Ishikawa (cell line): ENCODE measurements around the gene ACO1.

ENCODE experiments used
- CEBPB ChIP-seq: IDR thresholded peaks from 2 replicates; pipeline ENCODE4 v1.6.1; 2012
- CREB1 ChIP-seq: IDR thresholded peaks from 2 replicates; pipeline ENCODE4 v1.6.1; 2012; ENCODE audit warnings: low read depth
- EGR1 ChIP-seq: IDR thresholded peaks from 2 replicates; pipeline ENCODE4 v1.6.1; 2012
- EP300 ChIP-seq: IDR thresholded peaks from 2 replicates; pipeline ENCODE4 v1.6.1; 2012; ENCODE audit warnings: borderline replicate concordance
- FOXM1 ChIP-seq: IDR thresholded peaks from 2 replicates; pipeline ENCODE4 v1.6.1; 2012; ENCODE audit warnings: low read depth, borderline replicate concordance
- MAX ChIP-seq: IDR thresholded peaks from 2 replicates; pipeline ENCODE4 v1.6.1; 2012
- NFIC ChIP-seq: IDR thresholded peaks from 2 replicates; pipeline ENCODE4 v1.6.1; 2012
- RAD21 ChIP-seq: IDR thresholded peaks from 2 replicates; pipeline ENCODE4 v1.6.1; 2012; ENCODE audit warnings: low read depth
- REST ChIP-seq: IDR thresholded peaks from 2 replicates; pipeline ENCODE4 v1.6.1; 2012; ENCODE audit warnings: low read depth, mild to moderate bottlenecking
- TAF1 ChIP-seq: IDR thresholded peaks from 2 replicates; pipeline ENCODE4 v1.6.1; 2012; ENCODE audit warnings: low read depth, mild to moderate bottlenecking
- TCF12 ChIP-seq: IDR thresholded peaks from 2 replicates; pipeline ENCODE4 v1.6.1; 2012; ENCODE audit warnings: low read depth
- TEAD4 ChIP-seq: IDR thresholded peaks from 2 replicates; pipeline ENCODE4 v1.6.1; 2012
- USF1 ChIP-seq: IDR thresholded peaks from 2 replicates; pipeline ENCODE4 v1.6.1; 2012
- YY1 ChIP-seq: IDR thresholded peaks from 2 replicates; pipeline ENCODE4 v1.6.1; 2012; ENCODE audit warnings: low read depth
- ZBTB7A ChIP-seq: IDR thresholded peaks from 2 replicates; pipeline ENCODE4 v1.6.1; 2012; ENCODE audit warnings: low read depth

ACO1 gene

GRCh38 chr9:32401488-32401887 lies 17.0 kb downstream of the ACO1 start:
- TF ChIP-seq MAX = no peak
- TF ChIP-seq REST = no peak
- TF ChIP-seq CEBPB = no peak
- no peak for TF ChIP-seq EGR1
- no peak for TF ChIP-seq ZBTB7A
- TF ChIP-seq CREB1 = no peak
- no peak for TF ChIP-seq RAD21
- TF ChIP-seq TAF1 = no peak
- TF ChIP-seq YY1 = no peak

DNA sequence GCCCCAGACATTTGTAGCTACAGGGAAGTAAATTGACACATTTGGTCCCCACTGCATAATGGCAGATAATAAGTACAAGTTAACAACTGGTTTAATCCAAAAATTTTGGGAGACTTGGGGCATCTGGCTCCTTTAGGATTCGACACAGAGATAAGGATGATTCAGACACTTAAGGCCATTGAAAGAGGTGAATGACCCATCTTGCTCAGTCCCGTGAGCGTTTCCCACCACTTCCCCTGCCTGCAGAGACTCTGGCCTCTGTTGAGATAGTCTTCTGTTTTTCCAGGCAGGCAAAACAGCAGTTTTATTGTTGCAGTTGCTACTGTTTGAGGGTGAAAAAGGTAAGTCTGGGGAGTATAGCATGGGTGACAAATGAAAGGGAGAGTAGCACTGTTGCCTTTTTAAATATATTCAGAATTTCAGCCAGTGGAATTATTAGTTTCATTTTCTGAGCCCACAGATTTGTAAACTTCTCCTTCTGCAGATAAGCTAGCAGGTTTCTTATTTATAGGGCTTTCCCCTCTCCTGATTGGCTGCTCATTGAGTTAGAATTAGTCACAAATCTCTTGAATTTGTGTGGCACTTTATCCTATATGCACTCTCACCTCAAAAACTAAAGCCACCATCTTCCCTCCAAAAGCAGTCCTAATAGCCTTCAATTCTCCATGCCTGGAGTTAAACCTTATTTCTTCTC lies 19.3 kb downstream of the ACO1 start:
- no peak for TF ChIP-seq NFIC
- no peak for TF ChIP-seq TEAD4
- TF ChIP-seq ZBTB7A = no peak
- TF ChIP-seq REST = no peak
- TF ChIP-seq FOXM1 = no peak
- no peak for TF ChIP-seq TCF12
- no peak for TF ChIP-seq CREB1
- TF ChIP-seq CEBPB = no peak
- no peak for TF ChIP-seq EP300
- TF ChIP-seq TAF1 = no peak
- TF ChIP-seq EGR1 = no peak
- TF ChIP-seq RAD21 = no peak
- no peak for TF ChIP-seq MAX
- no peak for TF ChIP-seq USF1
- TF ChIP-seq YY1 = no peak

DNA sequence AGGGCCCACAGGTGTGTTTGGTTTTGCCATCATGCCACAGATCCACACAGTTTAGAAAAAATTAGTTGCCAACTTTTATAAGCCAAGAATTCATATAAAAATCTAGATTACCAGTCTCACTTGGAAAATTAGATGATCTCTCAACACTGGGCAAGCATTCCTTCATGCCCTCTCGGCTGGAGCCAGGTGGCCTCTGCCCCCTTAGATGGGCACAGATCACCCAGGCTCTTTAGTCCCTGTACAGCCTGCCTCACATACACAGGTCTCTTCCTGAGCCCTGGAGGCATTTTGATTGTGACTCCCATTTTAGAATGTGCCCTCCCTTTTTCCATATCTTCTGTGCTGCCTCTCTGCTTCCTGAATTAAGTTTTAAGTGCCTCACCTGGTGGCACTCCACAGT lies 20.0 kb downstream of the ACO1 start:
- TF ChIP-seq ZBTB7A (no peak), RAD21 (no peak), NFIC (no peak), USF1 (no peak), TEAD4 (no peak), FOXM1 (no peak), EGR1 (no peak), EP300 (no peak), CEBPB (no peak), CREB1 (no peak), TAF1 (no peak), YY1 (no peak), MAX (no peak)

DNA sequence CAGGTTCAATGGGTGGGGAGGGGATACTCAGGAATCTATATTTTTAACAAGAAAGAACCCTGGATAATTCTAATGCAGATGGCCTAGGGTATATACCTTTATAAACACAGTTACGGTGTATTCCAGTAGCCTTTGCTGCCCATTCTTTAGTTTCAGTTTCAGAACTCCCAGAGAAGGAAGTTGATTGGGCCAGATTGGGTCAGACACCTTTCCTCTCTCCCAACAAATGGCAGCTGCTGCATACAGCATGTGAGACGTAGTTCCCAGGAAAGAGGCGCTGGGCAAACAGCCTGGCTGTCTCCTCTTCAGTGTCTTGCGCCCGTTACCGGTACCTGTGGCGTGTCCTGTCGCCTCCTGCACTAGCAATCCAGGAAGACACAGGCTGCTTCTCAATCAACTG lies 20.4 kb downstream of the ACO1 start:
- TF ChIP-seq YY1 (no peak), NFIC (no peak), USF1 (no peak), TEAD4 (no peak), CREB1 (no peak), FOXM1 (no peak), EP300 (no peak), TCF12 (no peak)

DNA sequence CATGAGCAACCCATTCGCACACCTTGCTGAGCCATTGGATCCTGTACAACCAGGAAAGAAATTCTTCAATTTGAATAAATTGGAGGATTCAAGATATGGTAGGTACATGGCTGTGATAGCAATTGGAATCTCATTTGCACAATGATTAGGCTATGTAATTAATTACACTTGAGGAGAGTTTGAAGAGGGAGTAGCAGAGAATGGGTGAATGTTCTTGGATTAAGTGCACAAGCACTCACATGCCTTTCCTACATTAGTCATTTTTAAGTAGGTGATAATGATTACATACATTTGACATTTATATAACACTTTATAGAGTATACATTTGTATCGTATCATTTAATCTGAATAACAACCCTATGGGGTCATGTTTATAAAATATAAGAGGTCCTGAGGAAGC lies 21.1 kb downstream of the ACO1 start:
- no peak for TF ChIP-seq TEAD4
- no peak for TF ChIP-seq EP300
- TF ChIP-seq TAF1 = no peak
- TF ChIP-seq MAX = no peak
